GM21825 (cell line): ENCODE data around the gene PRICKLE2.

Source experiments
- ATAC-seq: cut with Tn5 transposase; IDR thresholded peaks from one replicate; pipeline ENCODE4 v1.9.1; 2021; ENCODE audit warnings: mild to moderate bottlenecking, moderate library complexity; ENCODE audit not compliant: unreplicated experiment

The PRICKLE2 gene

DNA sequence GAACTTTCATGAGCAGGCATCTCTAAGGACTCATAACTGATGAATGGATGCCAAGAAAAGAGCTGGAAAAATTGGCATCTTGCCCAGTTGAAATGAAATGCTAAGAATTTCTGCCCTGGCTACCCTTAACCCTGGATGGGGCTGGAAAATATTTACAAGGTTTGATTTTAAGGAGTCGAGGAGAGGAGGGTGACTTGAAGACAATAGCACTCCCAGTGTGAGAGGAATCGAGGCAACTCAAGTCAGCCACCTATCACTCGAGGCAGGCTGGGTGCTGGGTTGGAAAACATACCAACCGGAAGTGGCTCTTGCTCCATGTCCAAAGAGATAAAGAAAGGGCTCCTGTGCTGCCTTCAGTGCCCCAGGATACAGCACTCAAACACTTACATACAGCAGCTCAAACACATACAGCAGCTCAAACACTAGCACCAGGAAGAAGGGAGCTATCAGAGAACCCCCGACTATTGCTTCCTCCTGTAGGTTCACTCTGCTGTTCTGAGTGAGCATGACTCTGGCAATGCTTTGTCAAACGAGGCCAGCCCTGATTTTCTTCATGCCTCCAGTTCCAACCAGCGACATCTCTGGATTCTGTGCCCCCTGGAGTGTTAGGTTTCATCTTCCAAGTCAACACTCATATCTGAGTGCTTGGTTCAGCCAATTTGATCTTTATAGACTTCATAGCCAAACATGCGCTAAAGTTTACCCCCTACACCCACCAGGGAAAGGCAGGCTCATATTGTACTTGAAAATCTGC is 4.9 kb downstream of the PRICKLE2 start:
- no peak for ATAC-seq

DNA sequence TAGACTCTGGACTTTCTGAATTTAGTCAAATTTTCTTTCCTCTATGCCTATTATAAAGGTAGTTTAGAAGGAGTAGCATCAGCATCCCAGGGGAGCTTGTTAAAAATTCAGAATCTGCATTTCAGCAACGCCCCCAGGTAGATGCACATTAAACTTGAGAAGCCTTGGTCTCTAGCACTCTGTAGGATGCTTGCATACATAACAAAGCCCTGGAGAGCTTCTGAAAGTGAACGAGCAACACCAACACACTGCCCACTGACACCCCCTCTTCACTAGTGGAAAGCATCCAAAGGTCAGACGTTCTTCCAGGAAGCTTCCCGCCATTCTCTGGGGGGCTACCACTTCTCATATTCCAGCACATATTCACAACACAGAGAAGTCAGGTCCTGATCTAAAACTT is 6.5 kb downstream of the PRICKLE2 start:
- no peak for ATAC-seq

DNA sequence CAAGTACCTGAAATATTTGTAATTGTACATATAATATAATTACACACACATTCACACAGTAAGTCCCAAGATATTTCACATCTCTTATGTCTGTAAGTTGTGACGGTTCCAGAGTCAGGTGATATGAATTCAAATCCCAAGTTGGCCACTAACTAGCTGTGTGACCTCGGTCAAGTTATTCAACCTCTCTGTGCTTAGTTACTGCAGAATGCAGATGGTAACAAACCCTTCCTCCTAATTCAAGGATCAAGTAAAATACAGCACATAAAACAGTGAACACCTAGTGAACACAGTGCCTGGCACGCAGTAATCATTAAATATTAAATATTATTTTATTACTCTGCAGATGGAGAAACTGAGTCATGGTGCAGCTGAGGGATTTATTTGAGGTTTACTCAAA is 6.9 kb downstream of the PRICKLE2 start:
- no peak for ATAC-seq

GRCh38 chr3:64216274-64217147 is 8.8 kb downstream of the PRICKLE2 start:
- no peak for ATAC-seq

- ATAC-seq: no peak
These were observed 9.7 kb downstream of the PRICKLE2 start for GRCh38 chr3:64215559-64215958.

- ATAC-seq: no peak
These were observed 10.2 kb downstream of the PRICKLE2 start for GRCh38 chr3:64215103-64215502.

GRCh38 chr3:64214381-64215018 is 10.8 kb downstream of the PRICKLE2 start:
- ATAC-seq: no peak

- no peak for ATAC-seq
These were observed 11.3 kb downstream of the PRICKLE2 start for GRCh38 chr3:64213962-64214379.

- no peak for ATAC-seq
These were observed 11.9 kb downstream of the PRICKLE2 start for GRCh38 chr3:64213224-64213878.

DNA sequence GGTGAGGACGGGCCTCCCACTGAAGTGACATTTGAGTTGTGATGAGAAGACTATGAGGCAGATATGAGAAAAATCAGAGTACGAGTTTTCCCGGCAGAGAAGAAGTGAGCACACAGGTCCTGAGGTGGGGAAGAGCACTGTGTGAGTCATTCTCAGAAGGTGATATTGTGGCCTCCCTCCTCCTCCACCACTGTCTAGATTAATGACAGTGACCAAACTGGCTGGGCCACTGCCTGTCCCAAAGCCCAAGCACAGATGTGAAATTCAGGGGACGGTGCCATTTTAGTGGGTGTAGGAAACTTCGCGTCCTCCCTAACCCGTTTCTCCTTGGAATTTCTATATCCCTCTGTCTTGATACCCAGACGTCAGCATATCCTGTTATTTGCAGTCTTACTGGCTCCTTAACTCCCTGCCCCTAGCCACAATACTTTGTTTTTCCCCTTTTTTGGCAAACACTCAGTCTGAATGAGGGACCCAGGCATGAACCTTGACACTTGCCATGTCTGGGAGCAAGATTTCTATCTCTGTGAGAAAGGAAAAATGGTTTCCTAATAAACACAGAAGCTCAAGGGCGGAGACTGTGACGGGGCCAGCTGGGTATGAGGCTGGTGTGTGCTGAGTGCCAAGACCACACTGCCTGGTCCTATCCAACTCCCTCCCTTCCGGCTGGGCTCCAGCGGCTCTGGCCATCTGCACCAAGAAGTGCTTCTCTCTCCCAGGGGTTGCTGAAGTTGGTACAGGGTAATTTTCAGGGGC is 15.2 kb downstream of the PRICKLE2 start:
- no peak for ATAC-seq

- ATAC-seq: no peak
These were observed 17.8 kb downstream of the PRICKLE2 start for GRCh38 chr3:64207289-64208080.

GRCh38 chr3:64203969-64204908 is 21.0 kb downstream of the PRICKLE2 start:
- no peak for ATAC-seq

GRCh38 chr3:64203216-64203615 is 22.1 kb downstream of the PRICKLE2 start:
- ATAC-seq: no peak

DNA sequence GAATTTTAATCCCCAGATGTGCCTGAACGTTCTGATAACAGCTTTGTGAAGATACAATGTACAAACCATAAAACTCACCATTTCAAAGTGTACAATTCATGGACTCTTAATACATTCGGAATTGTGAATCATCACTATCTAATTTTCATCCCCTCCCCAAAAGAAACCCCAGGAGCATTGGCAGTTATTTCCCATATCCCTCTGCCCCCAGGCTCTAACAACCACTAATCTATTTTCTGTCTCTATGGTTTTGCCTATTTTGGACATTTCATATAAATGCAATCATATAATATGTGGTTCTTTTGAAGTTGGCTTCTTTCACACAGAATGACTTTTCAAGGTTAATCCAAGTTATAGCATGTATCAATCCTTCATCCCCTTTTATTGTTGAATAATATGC is 25.3 kb downstream of the PRICKLE2 start:
- ATAC-seq: no peak

GRCh38 chr3:64196236-64196929 is 28.9 kb downstream of the PRICKLE2 start:
- ATAC-seq: no peak

- ATAC-seq: no peak
These were observed 29.5 kb downstream of the PRICKLE2 start for GRCh38 chr3:64195789-64196188.

- ATAC-seq: no peak
These were observed 33.4 kb downstream of the PRICKLE2 start for GRCh38 chr3:64191822-64192221.
